Measurements from ENCODE around the gene AGO4. TPM values are rescaled to one million over a fixed set of nuclear protein-coding genes. Genes with fewer than 3 reads are reported as not detected.
"Not testable (repeated sequence)": the region's sequence is repeated elsewhere in the genome, so short reads cannot be mapped to it uniquely, and the experiment has no call there.

The AGO4 gene
- total RNA-seq, 1 donor: 13.5 TPM

GRCh38 chr1:35773711-35774110, 34.1 kb upstream of the AGO4 start:
- H3K4me3 ChIP-seq (ENCODE audit: low read depth, low read length): no peak overlapping the region
- no peak for DNase-seq (ENCODE audit: low read depth)
- TF ChIP-seq CTCF (IDR thresholded peaks at IDR 0.05; ENCODE audit: insufficient read depth, low read length): no peak

- not testable (repeated sequence) for DNase-seq (ENCODE audit: low read depth); H3K4me3 ChIP-seq (ENCODE audit: low read depth, low read length)
Measured at GRCh38 chr1:35776172-35776571, 31.6 kb upstream of the AGO4 start.

- no peak overlapping the region for H3K4me3 ChIP-seq (ENCODE audit: low read depth, low read length)
- no peak for TF ChIP-seq CTCF (IDR thresholded peaks at IDR 0.05; ENCODE audit: insufficient read depth, low read length)
- no peak for DNase-seq (ENCODE audit: low read depth)
Measured at GRCh38 chr1:35777109-35777508, 30.7 kb upstream of the AGO4 start.

GRCh38 chr1:35783055-35783583, 24.7 kb upstream of the AGO4 start:
- H3K4me3 ChIP-seq (ENCODE audit: low read depth, low read length): no peak overlapping the region
- no peak for TF ChIP-seq CTCF (IDR thresholded peaks at IDR 0.05; ENCODE audit: insufficient read depth, low read length)
- DNase-seq (ENCODE audit: low read depth): no peak

- not testable (repeated sequence) for H3K4me3 ChIP-seq (ENCODE audit: low read depth, low read length); DNase-seq (ENCODE audit: low read depth)
Measured at GRCh38 chr1:35784364-35784763, 23.5 kb upstream of the AGO4 start.

- no peak overlapping the region for H3K4me3 ChIP-seq (ENCODE audit: low read depth, low read length)
- DNase-seq (ENCODE audit: low read depth): no peak
- no peak for TF ChIP-seq CTCF (IDR thresholded peaks at IDR 0.05; ENCODE audit: insufficient read depth, low read length)
Measured at GRCh38 chr1:35788139-35788538, 19.7 kb upstream of the AGO4 start.

- no peak overlapping the region for H3K4me3 ChIP-seq (ENCODE audit: low read depth, low read length)
- TF ChIP-seq CTCF (IDR thresholded peaks at IDR 0.05; ENCODE audit: insufficient read depth, low read length): no peak
- DNase-seq (ENCODE audit: low read depth): no peak
Measured at GRCh38 chr1:35790670-35791069, 17.1 kb upstream of the AGO4 start.

- DNase-seq (ENCODE audit: low read depth): no peak
- no peak overlapping the region for H3K4me3 ChIP-seq (ENCODE audit: low read depth, low read length)
- no peak for TF ChIP-seq CTCF (IDR thresholded peaks at IDR 0.05; ENCODE audit: insufficient read depth, low read length)
Measured at GRCh38 chr1:35795295-35795694, 12.5 kb upstream of the AGO4 start.
